HG02943 (cell line): ENCODE data around the gene IL13RA2.

ENCODE experiments used
- ATAC-seq: cut with Tn5 transposase; IDR thresholded peaks from one replicate; pipeline ENCODE4 v1.9.1; 2021; ENCODE audit warnings: mild to moderate bottlenecking, low read depth, moderate library complexity; ENCODE audit not compliant: unreplicated experiment

The IL13RA2 gene

DNA sequence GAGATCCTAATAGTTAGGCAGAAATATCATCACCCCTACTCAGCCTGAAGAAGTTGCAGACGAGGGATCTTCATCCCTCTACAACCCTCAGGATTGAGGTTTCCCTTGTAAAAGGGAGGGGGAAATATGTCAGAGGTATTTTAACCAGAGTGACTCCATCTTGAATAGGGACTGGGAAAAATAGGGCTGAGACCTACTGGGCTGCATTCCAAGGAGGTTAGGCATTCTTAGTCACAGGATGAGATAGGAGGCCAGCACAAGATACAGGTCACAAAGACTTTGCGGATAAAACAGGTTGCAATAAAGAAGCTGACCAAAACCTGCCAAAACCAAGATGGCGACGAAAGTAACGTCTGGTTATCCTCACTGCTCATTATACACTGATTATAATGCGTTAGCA is 17.5 kb downstream of the IL13RA2 start:
- no peak for ATAC-seq

DNA sequence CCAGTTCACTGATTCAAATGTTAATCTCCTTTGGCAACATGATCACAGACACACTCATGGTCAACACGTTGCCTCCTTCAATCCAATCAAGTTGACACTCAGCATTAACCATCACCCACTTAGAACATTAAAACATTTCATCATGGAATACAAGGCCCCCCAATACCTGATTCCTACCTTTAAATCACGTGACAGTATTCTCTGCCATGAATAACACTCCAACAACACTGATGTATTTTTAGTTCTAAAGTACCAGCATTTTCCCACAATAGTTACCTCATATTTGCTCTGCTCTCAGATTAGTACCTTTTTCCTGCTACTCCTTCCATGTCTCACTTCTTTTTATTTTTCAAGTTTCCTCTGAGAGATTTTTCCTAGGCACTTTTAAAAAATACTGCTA is 19.6 kb downstream of the IL13RA2 start:
- ATAC-seq, result no peak

GRCh38 chrX:114985967-114986592 is 31.3 kb downstream of the IL13RA2 start:
- ATAC-seq, result no peak

GRCh38 chrX:114976292-114976691 is 41.1 kb downstream of the IL13RA2 start:
- ATAC-seq, result no peak

- no peak for ATAC-seq
These were observed 44.4 kb downstream of the IL13RA2 start for GRCh38 chrX:114973013-114973412.

GRCh38 chrX:114970806-114971205 is 46.6 kb downstream of the IL13RA2 start:
- no peak for ATAC-seq

GRCh38 chrX:114964374-114964773 is 53.0 kb downstream of the IL13RA2 start:
- no peak for ATAC-seq

DNA sequence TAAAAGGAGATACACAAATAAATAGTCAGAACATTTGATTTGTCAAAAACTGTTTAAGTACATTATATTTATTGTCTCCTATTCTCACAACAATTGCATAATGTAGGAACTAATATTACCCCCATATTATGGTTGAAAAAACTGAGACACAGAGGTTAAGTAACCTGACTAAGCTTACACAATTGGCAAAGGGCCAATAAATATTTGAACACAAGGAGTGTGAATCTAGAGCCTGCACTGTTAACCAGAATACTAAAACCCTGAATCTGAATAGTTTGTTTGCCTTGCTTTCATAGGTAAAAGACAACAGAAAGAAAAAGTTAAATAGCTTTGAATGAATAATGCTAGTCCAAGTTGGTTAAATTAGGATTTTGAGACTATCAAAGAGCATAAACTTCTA is 55.2 kb downstream of the IL13RA2 start:
- ATAC-seq, result no peak

DNA sequence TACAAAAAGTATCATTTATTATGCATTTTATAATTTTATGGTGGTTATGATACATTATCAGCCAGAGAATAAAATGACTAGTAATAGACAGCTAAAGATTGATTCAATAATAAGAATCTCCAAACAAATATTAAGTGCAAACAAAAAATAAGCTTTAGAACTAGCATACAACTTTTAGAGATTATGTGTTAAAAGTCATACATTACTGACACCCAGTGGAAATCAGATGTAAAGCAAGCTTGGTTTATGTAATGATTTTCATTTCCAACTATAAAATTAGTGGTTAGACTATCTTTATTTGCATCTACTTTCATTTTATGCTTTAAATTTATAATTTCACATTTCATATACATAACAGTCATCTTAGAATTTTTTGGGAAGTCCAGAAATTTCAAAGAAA is 57.7 kb downstream of the IL13RA2 start:
- ATAC-seq, result no peak
